ENCODE data around the gene DIS3. TPM values are rescaled to one million over a fixed set of nuclear protein-coding genes. Genes with fewer than 3 reads are reported as not detected.

DIS3 gene
- total RNA-seq, 4 donors from 2014 or later: 6.0 to 18.1 (median 13.5) TPM

DNA sequence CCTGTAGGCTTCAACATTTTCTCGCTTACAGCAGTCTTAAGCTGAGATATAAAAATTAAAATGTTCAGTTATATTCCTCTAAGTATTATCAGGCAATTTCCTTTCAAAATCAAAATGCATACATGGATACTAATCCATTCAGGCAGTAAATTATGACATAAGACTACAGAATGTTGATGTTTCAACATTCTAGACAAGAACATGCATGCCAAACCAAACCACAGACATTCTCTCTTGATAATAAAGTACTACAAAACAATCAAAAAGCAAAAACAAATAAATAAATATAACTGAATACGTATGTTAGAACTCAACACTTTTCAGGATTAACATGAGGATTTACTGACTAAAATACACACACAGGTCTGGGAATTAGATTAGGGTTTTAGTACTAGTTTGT, 7.7 kb downstream of the DIS3 start:
- H3K9me3 ChIP-seq: no peaks in the 10 kb centered on the region
- intact Hi-C loops (cut with DNase I; ENCODE audit: low total_unique reads): no loop called here
- H3K27ac ChIP-seq: no peak overlapping the region
- H3K4me1 ChIP-seq: peaks cover under 1 to 9% (median 2%) of the 10 kb centered on the region in 4 donors
- peaks cover 2 to 91% (median 44%) of the 10 kb centered on the region in 4 donors for H3K36me3 ChIP-seq
- no peak overlapping the region for H3K4me3 ChIP-seq
- in situ Hi-C loops (cut with MboI; ENCODE audit: low pct_ligation_motif_present in 1 of 4, low pct_unique_long_range_greater_than_20kb in 1 of 4, low sequenced_read_pairs in 3 of 4): no loop called here
- no peak for TF ChIP-seq EP300 (IDR thresholded peaks at IDR 0.05; ENCODE audit: low read depth)
- TF ChIP-seq, protein P1, sequence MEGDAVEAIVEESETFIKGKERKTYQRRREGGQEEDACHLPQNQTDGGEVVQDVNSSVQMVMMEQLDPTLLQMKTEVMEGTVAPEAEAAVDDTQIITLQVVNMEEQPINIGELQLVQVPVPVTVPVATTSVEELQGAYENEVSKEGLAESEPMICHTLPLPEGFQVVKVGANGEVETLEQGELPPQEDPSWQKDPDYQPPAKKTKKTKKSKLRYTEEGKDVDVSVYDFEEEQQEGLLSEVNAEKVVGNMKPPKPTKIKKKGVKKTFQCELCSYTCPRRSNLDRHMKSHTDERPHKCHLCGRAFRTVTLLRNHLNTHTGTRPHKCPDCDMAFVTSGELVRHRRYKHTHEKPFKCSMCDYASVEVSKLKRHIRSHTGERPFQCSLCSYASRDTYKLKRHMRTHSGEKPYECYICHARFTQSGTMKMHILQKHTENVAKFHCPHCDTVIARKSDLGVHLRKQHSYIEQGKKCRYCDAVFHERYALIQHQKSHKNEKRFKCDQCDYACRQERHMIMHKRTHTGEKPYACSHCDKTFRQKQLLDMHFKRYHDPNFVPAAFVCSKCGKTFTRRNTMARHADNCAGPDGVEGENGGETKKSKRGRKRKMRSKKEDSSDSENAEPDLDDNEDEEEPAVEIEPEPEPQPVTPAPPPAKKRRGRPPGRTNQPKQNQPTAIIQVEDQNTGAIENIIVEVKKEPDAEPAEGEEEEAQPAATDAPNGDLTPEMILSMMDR (IDR thresholded peaks at IDR 0.05): no peak
- TF ChIP-seq POLR2AphosphoS5 (IDR thresholded peaks at IDR 0.05): no peak
- no peak for TF ChIP-seq POLR2A (IDR thresholded peaks at IDR 0.05)
- no peak for DNase-seq
- H3K27me3 ChIP-seq: no peaks in the 10 kb centered on the region
- WGBS, 2 donors (ENCODE audit: low coverage in 1 of 2): 80 to 85% methylated on average over 2 of the region's 2 CpGs

DNA sequence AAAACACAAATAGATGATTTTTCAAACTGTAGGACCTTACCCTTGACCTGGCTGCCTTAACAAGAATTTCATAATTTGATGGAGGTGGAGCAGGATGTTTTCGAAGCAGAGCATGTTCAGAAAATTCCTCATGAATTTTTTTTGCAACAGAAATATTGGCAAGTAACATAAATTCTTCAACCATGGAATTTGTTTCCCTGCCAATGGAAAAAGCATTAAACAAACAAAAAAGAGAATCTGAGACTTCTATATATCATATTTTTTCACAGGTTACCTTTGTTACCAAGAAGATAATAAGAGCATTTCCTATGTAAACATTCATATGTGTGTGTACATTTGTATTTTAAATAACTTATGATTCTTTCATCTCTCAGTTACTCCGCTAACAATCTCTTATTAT, 18.3 kb downstream of the DIS3 start:
- intact Hi-C loops (cut with DNase I; ENCODE audit: low total_unique reads) (no loop called here), in situ Hi-C loops (cut with MboI; ENCODE audit: low pct_ligation_motif_present in 1 of 4, low pct_unique_long_range_greater_than_20kb in 1 of 4, low sequenced_read_pairs in 3 of 4) (no loop called here)
- Histone ChIP-seq H3K36me3 (peaks cover 0 to 98% (median 46%) of the 10 kb centered on the region in 4 donors), H3K27ac (no peak overlapping the region), H3K27me3 (no peaks in the 10 kb centered on the region), H3K4me1 (no peaks in the 10 kb centered on the region), H3K9me3 (no peaks in the 10 kb centered on the region), H3K4me3 (no peak overlapping the region)
- WGBS, 2 donors (ENCODE audit: low coverage in 1 of 2): 85% methylated on average over 2 of the region's 2 CpGs
- TF ChIP-seq EP300 (IDR thresholded peaks at IDR 0.05; ENCODE audit: low read depth) (no peak), POLR2AphosphoS5 (IDR thresholded peaks at IDR 0.05) (no peak), POLR2A (IDR thresholded peaks at IDR 0.05) (no peak)
- TF ChIP-seq, protein P1 (IDR thresholded peaks at IDR 0.05): no peak
- DNase-seq: no peak

DNA sequence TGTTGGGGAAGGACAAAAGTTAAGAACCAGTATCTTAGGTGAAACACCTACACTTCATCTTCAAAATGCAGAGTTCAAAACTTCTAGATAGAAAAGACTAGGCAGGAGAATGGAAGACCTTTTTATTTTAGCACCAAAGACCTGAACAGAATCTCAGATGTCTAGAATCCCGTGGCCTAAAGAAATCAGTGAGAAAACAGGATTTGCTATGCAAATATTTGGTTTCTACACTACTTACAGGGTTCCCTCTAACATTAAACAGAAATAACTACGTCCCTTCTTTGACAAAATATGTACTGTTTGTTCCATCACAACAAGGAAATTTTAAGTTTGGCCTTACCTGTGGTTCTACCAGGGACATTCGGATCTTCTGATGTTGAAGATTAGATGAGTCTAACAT, 21.5 kb downstream of the DIS3 start:
- intact Hi-C loops (cut with DNase I; ENCODE audit: low total_unique reads): no loop called here
- H3K9me3 ChIP-seq: no peaks in the 10 kb centered on the region
- H3K4me3 ChIP-seq: no peak overlapping the region
- no peak for DNase-seq
- H3K27me3 ChIP-seq: no peaks in the 10 kb centered on the region
- H3K36me3 ChIP-seq: peaks cover 0 to 75% (median 33%) of the 10 kb centered on the region in 4 donors
- no peaks in the 10 kb centered on the region for H3K4me1 ChIP-seq
- in situ Hi-C loops (cut with MboI; ENCODE audit: low pct_ligation_motif_present in 1 of 4, low pct_unique_long_range_greater_than_20kb in 1 of 4, low sequenced_read_pairs in 3 of 4): no loop called here
- no peak overlapping the region for H3K27ac ChIP-seq
- no peak for TF ChIP-seq POLR2AphosphoS5 (IDR thresholded peaks at IDR 0.05)
- 81 to 83% methylated on average over 3 of the region's 3 CpGs for WGBS, 2 donors (ENCODE audit: low coverage in 1 of 2)

DNA sequence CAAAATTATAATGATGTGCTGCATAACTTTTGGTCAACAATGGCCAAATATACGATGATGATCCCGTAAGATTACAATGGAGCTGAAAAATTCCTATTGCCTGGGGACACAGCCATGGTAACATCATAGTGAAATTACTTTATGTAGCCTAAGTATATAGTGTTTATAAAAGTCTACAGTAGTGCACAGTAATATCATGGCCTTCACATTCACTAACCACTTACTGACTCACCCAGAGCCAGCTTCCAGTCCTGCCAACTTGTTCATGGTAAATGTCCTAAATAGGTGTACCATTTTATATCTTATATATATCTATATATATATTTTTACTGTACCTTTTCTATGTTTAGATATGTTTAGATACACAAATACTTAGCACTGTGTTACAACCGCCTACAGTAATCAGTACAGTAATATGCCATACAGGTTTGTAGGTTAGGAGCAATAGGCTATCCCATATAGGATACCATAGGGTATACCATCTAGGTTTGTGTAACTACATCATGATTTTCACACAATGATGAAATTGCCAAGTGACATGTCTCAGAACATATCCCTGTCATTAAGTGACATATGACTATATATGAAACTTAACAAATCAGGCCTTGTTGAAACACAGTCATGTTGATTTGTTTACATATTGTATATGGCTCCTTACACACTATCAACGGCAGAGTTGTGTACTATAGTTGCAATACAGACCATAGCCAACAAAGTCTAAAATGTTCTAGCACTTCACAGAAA, 23.7 kb downstream of the DIS3 start:
- Histone ChIP-seq H3K9me3 (no peaks in the 10 kb centered on the region), H3K27me3 (no peaks in the 10 kb centered on the region), H3K36me3 (peaks cover 0 to 63% (median 23%) of the 10 kb centered on the region in 4 donors), H3K4me1 (no peaks in the 10 kb centered on the region), H3K27ac (no peak overlapping the region), H3K4me3 (no peak overlapping the region)
- in situ Hi-C loops (cut with MboI; ENCODE audit: low pct_ligation_motif_present in 1 of 4, low pct_unique_long_range_greater_than_20kb in 1 of 4, low sequenced_read_pairs in 3 of 4): no loop called here
- intact Hi-C loops (cut with DNase I; ENCODE audit: low total_unique reads): no loop called here
- DNase-seq: no peak
- no peak for TF ChIP-seq POLR2A (IDR thresholded peaks at IDR 0.05)
- TF ChIP-seq, protein P1 (IDR thresholded peaks at IDR 0.05): no peak
- TF ChIP-seq EP300 (IDR thresholded peaks at IDR 0.05; ENCODE audit: low read depth): no peak
- no peak for TF ChIP-seq POLR2AphosphoS5 (IDR thresholded peaks at IDR 0.05)
- WGBS, 2 donors (ENCODE audit: low coverage in 1 of 2): 63 to 72% methylated on average over 4 of the region's 4 CpGs

Measured in transverse colon (tissue), 4 donors.